ENCODE results near the gene ZSWIM5.

Gene ZSWIM5

GRCh38 chr1:45014321-45015028 lies 191.9 kb downstream of the ZSWIM5 start (continued):
- no peak for TF ChIP-seq ZBTB10 (tag by site-specific recombination; IDR thresholded peaks at IDR 0.05)
- TF ChIP-seq ZNF10 (tag by site-specific recombination; IDR thresholded peaks at IDR 0.05): no peak
- 0 out of 2 replicates have a peak, but pooled peaks have one; percentile 56 for TF ChIP-seq ZBTB17 (tag by site-specific recombination; IDR thresholded peaks at IDR 0.05)
- no peak for TF ChIP-seq WT1 (tag by site-specific recombination; IDR thresholded peaks at IDR 0.05)
- no peak for TF ChIP-seq PATZ1 (tag by site-specific recombination; IDR thresholded peaks at IDR 0.05)
- no peak for TF ChIP-seq SALL2 (tag by site-specific recombination; IDR thresholded peaks at IDR 0.05; ENCODE audit: borderline replicate concordance)
- TF ChIP-seq ZNF596 (tag by site-specific recombination; IDR thresholded peaks at IDR 0.05): no peak
- TF ChIP-seq ZNF449 (tag by site-specific recombination; IDR thresholded peaks at IDR 0.05): peak; percentile 89
- TF ChIP-seq ZNF202 (tag by site-specific recombination; IDR thresholded peaks at IDR 0.05; ENCODE audit: borderline replicate concordance): no peak
- no peak for TF ChIP-seq ZNF416 (tag by site-specific recombination; IDR thresholded peaks at IDR 0.05)
- TF ChIP-seq GLI2 (tag by site-specific recombination; IDR thresholded peaks at IDR 0.05; ENCODE audit: borderline replicate concordance, low read depth): no peak
- no peak for TF ChIP-seq ZSCAN5A (tag by site-specific recombination; IDR thresholded peaks at IDR 0.05)
- TF ChIP-seq ZNF501 (tag by site-specific recombination; IDR thresholded peaks at IDR 0.05): 0 out of 2 replicates have a peak, but pooled peaks have one; percentile 37
- no peak for TF ChIP-seq ZNF530 (tag by site-specific recombination; IDR thresholded peaks at IDR 0.05; ENCODE audit: low read depth)
- no peak for TF ChIP-seq KLF1 (tag by site-specific recombination; IDR thresholded peaks at IDR 0.05)
- no peak for TF ChIP-seq ZNF280C (tag by site-specific recombination; IDR thresholded peaks at IDR 0.05)
- TF ChIP-seq ZNF214 (tag by site-specific recombination; IDR thresholded peaks at IDR 0.05; ENCODE audit: borderline replicate concordance): no peak
- TF ChIP-seq ZNF610 (tag by site-specific recombination; IDR thresholded peaks at IDR 0.05; ENCODE audit: borderline replicate concordance): no peak
- TF ChIP-seq ZNF561 (tag by site-specific recombination; IDR thresholded peaks at IDR 0.05; ENCODE audit: borderline replicate concordance): no peak
- no peak for TF ChIP-seq ZNF658 (tag by site-specific recombination; IDR thresholded peaks at IDR 0.05)
- peak; percentile 47; the same call in 1 of the 2 replicates for TF ChIP-seq HIC1 (tag by site-specific recombination; IDR thresholded peaks at IDR 0.05)
- no peak for TF ChIP-seq ZNF624 (tag by site-specific recombination; IDR thresholded peaks at IDR 0.05)
- TF ChIP-seq ZNF2 (tag by site-specific recombination; IDR thresholded peaks at IDR 0.05): peak; percentile 83
- TF ChIP-seq ZFHX2 (tag by site-specific recombination; conservative IDR thresholded peaks at IDR 0.05): no peak
- TF ChIP-seq ZSCAN30 (tag by site-specific recombination; IDR thresholded peaks at IDR 0.05): no peak
- TF ChIP-seq SP2 (tag by site-specific recombination; IDR thresholded peaks at IDR 0.05): no peak
- no peak for TF ChIP-seq YY1 (tag by site-specific recombination; IDR thresholded peaks at IDR 0.05)
- no peak for TF ChIP-seq ZNF571 (tag by site-specific recombination; IDR thresholded peaks at IDR 0.05)

All from HEK293 (cell line).